SK-N-DZ (cell line): ENCODE results near the gene GPR32.
"Not testable (repeated sequence)": the region's sequence is repeated elsewhere in the genome, so short reads cannot be mapped to it uniquely, and the experiment has no call there.

Experiments used
- DNase-seq: peaks from one replicate; pipeline ENCODE4 v3.0.0-alpha.2; 2015; ENCODE audit warnings: low spot score
- small RNA-seq, 2 experiments: library from RNA; depleted of rRNA; stranded (forward); fragments of <200 nt; gene quantifications; one replicate each; pipeline ENCODE3, GENCODE V24; 2014

Gene GPR32

DNA sequence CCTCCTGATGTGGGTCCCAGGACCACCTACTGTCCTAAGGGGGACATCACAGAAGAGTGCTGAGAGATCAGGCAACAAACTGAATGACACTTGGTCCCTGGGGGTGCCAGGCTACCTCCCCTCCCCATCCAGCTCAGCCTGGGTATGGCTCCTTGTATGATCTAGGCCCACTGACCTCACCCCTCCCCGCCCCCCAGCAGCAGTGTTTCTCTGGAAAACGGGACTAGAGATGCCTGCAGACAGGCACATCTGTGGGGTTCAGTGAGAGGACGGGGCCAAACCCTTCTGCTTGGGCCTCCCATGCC is 29.2 kb downstream of the GPR32 start:
- DNase-seq, result no peak

DNA sequence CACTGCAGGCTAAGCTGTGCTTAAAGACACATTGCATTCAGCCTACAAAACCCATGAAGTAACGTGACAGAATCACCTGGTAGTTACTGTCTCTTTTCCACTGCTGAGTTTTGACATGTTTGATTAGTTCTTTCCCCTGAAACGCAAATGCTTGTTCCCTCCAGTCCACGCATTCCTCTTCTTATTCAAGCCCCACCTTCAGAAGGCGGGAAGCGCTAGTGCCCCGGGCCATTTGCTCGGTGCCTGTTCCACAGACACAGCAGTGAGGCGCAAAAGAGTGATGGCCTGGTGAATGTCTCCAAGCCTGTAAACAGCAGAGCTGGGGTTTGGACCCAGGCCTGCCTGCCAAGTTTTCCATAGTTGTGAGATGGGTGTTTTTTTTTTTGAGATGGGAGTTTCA is 30.8 kb downstream of the GPR32 start:
- no peak for DNase-seq

DNA sequence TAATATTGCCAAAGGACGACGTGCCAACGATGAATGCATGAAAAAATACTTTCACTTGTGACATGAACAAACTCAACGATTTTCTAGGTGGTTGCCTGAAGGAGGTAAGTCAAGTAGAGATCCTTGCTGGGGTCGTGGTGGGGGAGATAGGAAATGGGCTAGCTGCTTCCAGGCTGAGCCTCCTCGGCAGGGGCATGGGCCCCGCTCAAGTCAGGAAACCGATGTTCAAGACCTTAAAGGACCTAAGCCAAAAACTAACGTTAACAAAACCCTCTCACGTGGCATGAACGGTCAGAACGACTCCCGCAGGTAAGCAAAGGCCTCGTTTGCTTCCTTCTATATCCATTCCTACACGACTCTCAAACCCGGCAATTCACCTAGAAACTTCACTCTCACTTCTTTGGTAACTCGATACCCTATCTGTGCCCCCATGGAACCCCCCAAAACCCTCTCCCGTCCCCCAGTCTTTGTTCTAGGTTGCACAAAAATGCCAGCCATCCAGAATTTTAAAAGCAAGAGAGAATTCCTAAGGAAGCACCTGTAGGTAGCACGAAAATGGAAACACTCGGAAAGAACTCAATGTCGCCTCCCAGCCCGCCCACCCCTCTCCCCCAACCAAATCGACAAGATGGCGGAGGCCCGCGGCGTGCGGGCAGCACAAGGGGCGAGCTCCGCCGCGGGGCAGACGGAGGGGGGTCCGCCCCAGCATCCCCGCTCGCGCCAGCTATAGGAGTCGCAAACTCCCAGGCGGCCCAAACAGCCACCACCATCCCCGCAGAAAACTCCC is 33.6 kb downstream of the GPR32 start:
- DNase-seq, result no peak

DNA sequence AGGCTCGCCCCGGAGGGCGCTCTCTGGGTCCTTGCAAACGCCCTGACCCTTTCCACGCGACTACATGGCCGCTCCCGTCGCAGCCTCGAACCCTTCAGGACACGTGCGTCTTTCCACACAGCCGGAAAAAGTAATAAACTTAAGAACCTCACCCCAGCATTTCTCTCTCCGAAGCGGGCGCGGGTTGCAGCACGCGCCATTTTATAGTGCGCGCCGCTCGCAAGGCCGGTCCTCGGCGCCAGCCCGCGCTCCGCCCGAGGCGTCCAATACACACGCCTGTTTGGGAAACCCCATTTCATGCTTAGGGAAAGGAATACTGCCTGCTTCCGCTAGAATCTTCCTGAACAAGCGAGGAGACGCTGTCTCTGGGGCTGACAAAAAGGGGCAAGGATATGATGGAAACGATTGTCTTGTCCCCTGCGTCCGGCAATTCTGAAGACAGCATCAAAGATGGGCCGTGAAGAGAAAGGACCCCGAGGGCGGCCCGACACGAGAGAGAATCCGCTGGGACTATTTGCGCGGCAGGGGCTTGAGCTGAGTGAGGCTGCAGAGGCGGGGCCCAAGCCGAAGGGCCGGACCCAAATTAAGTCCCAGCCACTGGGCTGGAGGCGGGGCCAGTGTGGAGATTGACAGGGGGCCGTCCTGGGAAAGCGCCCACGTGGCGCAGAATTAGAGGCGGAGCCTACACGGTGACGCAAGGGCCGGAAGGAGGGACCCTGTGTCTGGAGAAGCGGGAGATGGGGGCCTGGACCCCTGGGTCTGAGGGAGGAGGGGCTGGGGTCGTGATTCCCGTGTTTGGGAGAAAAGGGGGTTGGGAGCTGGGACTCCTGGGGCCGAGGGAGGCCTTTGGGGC is 34.4 kb downstream of the GPR32 start:
- peak; percentile 97 for DNase-seq

DNA sequence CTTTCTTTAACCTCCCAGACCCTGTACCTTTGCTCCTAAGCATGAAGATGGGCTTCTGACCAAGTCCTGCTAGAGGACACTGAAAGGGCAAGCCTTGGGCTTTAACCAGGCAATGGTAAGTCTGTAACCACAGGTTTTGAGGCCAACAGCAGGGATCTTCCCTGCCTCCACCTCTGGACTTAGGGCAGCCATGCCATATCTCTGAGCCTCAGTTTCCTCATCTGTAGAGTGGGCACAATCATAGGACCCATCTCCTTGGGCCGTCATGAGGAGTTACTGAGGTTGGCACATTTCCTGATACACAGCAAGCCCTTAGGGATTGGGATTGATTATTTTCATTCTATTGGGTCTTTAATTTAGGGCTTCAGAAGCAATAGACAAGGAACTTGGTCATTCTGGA is 38.6 kb downstream of the GPR32 start:
- no peak for DNase-seq

DNA sequence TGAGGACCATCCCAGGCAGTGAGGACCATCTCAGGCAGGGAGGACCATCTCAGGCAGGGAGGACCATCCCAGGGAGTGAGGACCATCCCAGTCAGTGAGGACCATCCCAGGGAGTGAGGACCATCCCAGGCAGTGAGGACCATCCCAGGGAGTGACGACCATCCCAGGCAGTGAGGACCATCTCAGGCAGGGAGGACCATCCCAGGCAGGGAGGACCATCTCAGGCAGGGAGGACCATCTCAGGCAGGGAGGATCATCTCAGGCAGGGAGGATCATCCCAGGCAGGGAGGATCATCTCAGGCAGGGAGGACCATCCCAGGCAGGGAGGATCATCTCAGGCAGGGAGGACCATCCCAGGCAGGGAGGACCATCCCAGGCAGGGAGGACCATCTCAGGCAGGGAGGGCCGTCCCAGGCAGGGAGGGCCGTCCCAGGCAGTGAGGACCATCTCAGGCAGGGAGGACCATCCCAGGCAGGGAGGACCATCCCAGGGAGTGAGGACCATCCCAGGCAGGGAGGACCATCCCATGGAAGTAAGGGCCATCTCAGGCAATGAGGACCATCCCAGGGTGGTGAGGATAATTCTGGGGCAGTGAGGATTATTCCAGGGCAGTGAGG is 41.5 kb downstream of the GPR32 start:
- DNase-seq, result not testable (repeated sequence)

DNA sequence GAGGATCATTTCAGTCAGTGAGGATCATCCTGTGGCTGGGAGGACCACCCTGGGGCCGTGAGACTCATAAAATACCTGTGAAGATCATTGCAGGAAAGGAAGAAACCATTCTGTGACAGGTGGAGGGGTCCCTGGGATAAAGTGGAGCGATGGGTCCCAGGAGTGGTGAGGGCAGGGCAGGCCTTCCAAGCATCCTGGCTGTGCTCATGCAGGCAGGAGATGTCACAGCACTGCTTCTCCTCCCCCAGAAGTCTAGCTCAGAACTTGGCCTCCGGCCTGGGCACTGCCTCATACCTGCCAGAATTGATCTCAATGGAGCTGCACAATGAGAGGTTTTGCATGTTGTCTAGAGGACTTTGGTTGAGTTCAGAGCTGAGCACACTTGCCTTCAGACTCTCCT is 42.2 kb downstream of the GPR32 start:
- no peak for DNase-seq

DNA sequence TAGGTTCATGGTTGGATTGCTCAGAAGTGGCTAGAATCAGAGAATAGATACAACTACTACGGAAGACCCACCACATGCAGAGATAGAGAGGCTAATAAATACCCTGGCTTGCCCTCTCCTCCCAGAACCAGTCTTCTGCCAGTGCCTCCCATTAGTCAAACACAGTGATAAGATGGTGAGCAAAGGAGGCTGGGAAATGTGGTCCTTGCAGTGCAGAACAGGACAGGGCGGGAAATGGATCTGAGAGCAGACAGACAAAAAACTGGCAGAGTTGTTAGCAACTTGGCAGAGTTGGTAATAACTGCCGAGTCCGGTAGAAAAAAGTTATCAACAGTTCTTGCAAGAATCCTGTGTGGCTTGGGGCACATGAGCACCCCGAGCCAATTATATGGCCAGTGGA is 44.6 kb downstream of the GPR32 start:
- DNase-seq, result no peak

DNA sequence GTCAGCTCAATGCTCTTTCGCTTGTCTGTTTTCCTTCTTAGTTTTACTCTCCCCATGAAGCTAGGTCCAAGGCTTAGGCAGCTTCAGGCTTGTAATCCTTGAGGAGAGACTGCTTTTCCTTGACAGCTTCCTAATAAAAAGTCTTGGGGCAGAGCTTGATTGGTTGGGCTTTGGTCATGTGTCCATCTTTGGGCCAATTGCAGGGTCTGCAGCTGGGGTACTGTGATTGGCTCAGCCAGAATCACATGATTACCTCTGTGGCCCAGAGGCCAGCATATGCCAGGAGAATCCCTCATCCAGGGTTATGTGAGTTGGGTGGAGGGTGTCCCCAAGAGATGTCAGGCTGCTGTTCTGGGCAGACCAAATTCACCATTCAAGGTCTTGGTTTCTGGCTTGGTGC is 45.2 kb downstream of the GPR32 start:
- DNase-seq, result no peak

DNA sequence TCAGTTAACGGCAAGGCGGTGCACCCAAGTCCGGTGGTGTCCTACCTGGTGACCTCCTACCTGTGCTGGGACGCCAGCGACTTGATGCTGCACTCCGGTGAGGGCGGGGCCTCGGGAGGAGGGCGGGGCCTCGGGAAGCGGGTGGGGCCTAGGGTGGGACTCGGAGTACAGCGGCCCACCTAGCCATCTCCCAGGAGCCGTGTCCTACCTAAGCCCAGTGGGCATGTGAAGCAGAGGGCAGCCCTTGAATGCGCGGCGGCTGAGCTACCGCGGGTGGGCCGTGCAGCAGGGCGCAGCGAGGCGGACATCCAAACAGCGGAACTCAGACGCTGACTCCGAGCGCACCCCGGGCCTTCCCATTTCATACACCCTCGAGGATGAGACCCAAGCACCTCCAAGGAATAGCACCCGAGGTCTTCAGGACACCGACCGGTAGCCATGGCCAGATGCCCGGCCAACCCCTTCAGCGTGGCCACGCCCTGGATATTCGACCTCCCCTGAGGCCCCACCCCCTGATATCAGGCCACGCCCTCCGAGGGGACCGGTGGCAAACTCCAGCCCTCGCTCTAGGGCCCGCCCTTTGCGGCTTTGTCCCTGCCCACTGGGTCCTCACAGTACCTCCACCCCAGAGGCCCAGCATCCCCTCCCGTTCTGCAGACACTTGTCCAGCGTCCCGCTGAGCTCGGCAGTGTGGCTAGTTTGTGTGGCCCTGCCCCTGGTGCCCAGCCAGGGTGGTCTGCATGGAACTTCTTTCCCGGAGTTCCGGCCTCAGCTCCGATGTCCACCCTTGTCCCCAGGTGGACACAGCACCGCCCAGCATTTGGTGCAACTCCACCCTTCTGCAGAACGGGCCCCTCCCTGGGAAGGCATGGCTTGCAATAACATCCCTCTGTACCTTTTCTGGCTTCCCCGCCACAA is 47.9 kb downstream of the GPR32 start:
- peak; percentile 65 for DNase-seq

DNA sequence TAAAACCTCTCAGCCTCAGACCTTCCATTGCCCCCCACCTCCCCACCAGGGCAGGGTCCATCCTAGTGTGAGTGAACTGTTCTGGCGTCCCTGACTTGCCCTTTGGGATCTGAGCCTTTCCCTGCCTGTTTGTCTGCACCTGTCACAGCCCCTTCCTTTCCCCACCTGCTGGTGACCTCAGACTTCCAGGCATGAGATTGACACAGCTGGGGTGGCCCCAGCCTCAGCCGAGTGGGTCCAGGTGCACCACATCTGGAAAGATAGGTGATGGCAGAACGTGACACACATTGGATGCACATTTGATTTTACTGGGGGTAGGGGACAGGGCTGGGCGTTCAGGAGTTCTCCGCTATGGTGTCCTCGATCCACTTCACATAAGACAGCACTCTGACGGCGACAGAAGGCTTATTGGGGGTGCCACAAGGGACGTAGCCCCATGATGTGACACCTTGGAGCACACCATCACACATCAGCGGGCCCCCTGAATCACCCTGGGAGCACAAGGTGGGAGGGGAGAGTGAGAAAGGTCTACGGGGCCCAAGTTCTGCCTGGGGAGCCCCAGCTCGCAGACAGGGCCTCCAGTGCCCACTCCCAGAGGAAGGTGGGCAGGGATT is 48.7 kb downstream of the GPR32 start:
- DNase-seq, result no peak

DNA sequence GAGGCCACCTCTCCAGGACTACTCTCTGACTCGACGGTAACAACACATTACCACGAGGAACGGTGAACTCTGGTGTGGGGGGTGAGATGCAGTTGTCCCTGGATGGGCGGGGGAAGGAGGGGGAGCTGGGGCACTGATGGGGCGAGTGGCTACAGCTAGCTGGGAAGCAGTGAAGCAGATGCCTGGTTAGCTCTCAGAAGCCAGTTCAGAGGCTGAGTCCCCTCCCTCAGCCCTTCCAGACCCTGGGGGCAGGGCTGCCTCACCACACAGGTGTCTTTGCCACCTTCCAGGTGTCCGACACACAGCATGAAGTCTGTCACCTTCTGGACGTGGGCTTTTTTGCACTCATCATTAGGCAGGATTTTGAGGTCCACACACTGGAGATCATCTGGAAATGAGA is 49.4 kb downstream of the GPR32 start:
- DNase-seq, result no peak

DNA sequence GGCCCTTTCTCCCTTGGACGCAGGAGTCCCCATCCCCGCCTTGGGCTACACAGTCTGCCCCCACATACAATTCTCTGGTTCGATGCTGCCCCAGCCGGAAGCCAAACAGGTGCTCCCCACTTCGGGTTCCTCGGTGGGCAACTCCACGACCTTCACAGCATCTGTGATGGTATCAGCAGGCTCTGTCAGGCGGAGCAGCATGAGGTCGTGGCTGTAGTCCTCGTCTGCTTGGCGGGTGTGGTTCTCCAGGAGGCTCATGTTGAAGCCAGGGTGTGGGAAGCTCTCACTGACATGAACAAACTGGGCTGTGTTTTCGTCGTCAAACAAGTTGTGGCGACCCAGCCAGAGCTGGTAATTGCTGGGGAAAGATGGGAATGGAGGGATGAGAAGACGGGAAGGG is 49.8 kb downstream of the GPR32 start:
- DNase-seq, result no peak

DNA sequence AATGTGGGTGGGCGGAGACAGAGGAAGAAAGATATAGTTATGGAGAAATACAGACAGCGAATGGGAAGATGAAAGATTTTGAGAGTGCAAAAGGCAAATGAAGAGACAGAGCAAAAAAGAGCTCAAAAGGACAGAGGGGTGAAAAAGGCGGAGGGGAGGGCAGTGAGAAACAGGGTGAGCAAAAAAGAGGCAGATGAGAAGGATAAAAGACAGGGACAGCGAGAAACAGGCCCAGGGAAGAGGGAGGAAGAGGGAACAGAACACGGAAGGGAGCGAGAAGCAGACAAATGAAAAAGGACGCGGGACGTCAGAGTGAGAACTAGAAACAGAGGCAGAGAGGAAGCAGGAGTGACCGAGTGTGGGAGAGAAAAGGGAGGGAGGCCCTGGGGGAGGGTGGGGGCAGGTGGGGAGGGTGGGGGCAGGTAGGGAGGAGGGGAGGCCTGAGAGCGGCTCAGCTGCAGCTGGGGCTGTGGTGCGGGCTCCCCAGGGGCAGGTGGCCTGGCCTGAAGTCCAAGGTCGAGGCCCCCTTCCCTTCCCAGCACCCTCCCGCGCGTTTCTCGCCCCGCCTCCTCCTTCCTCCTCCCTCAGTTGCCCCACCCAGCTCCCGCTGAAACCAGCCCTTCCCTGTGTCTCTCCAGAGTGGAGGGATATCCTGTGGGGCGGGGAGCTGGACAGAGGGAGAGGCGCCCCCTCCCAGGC is 50.4 kb downstream of the GPR32 start:
- DNase-seq, result peak; percentile 69

DNA sequence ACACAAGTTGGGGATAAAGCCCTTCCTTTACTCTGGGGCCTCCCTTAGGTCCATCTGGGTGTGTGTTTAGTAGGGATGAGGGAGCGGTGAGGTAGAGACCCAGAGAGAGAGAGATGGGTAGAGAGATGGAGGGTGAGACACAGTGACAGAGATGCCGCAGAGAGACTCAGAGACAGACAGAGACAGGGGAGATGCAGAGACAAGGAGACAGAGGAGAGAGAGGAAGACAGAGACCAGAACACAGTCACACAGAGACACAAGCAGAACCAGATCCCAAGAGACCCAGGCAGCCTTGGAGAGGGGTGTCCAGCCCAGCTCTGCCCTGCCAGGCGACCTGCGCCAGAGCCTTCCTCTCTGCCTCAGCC is 51.0 kb downstream of the GPR32 start:
- DNase-seq, result no peak

Small RNAs within 50 kb of the gene (small RNA-seq; reads per million reads assigned to genes)
- 19.6 to 317 reads per million in 2 experiments for gene SNORD88A
- 0 reads per million in 2 experiments for gene SNORD88B
- gene SNORD88C, result 0 reads per million in 2 experiments
